Measurements from ENCODE around the gene FADS6. TPM values are rescaled to one million over a fixed set of nuclear protein-coding genes. Genes with fewer than 3 reads are reported as not detected.

Gene FADS6
- total and polyA plus RNA-seq, 5 donors, result 0.05 TPM; not detected in 4

- H3K27me3 ChIP-seq (ENCODE audit: control insufficient read depth, insufficient read depth), result no peaks in the 10 kb centered on the region
Observed at GRCh38 chr17:74928786-74929185, 35.4 kb upstream of the FADS6 start.

GRCh38 chr17:74925242-74925641 is 31.8 kb upstream of the FADS6 start:
- no peak overlapping the region for H3K4me3 ChIP-seq (ENCODE audit: low read length)
- ATAC-seq (no peak), DNase-seq (no peak)
- intact Hi-C loops (cut with DNase I), result no loop called here
- H3K27me3 ChIP-seq (ENCODE audit: control insufficient read depth, insufficient read depth), result no peaks in the 10 kb centered on the region
- WGBS, result 72% methylated on average over 3 of the region's 3 CpGs
- no peaks in the 10 kb centered on the region for H3K9me3 ChIP-seq (ENCODE audit: control insufficient read depth, low read length)
- H3K4me1 ChIP-seq (ENCODE audit: control insufficient read depth, insufficient read depth, low read length), result no peaks in the 10 kb centered on the region
- no peak overlapping the region for H3K27ac ChIP-seq (ENCODE audit: low read length)

More at GRCh38 chr17:74928786-74929185, 35.4 kb upstream of the FADS6 start:
- intact Hi-C loops (cut with DNase I), result no loop called here
- 71% methylated on average over 6 of the region's 6 CpGs for WGBS
- no peak for DNase-seq
- H3K9me3 ChIP-seq (ENCODE audit: control insufficient read depth, low read length), result no peaks in the 10 kb centered on the region
- ATAC-seq, result no peak
- no peak overlapping the region for H3K27ac ChIP-seq (ENCODE audit: low read length)
- no peak overlapping the region for H3K4me3 ChIP-seq (ENCODE audit: low read length)
- no peaks in the 10 kb centered on the region for H3K4me1 ChIP-seq (ENCODE audit: control insufficient read depth, insufficient read depth, low read length)

GRCh38 chr17:74924250-74924948 is 31.0 kb upstream of the FADS6 start, which contains the start of gene OTOP2:
TSS of gene OTOP2 (plus strand) at chr17:74924273. CDS start at chr17:74924633, 360 bp downstream.
- intact Hi-C loops (cut with DNase I), result no loop called here
- no peaks in the 10 kb centered on the region for H3K9me3 ChIP-seq (ENCODE audit: control insufficient read depth, low read length)
- peak within 1 kb of the TSS; percentile 8 for H3K4me3 ChIP-seq (ENCODE audit: low read length)
- no peaks in the 10 kb centered on the region for H3K4me1 ChIP-seq (ENCODE audit: control insufficient read depth, insufficient read depth, low read length)
- no peak for ATAC-seq
- H3K27ac ChIP-seq (ENCODE audit: low read length), result no peak within 1 kb of the TSS
- DNase-seq, result peak in 2 of 3 donors; percentile 56 to 74
- WGBS, result 3% methylated on average over 54 of the region's 54 CpGs
- H3K27me3 ChIP-seq (ENCODE audit: control insufficient read depth, insufficient read depth), result no peaks in the 10 kb centered on the region

GRCh38 chr17:74923538-74924249 is 30.3 kb upstream of the FADS6 start:
- H3K9me3 ChIP-seq (ENCODE audit: control insufficient read depth, low read length), result no peaks in the 10 kb centered on the region
- peak overlapping the region; percentile 8 for H3K4me3 ChIP-seq (ENCODE audit: low read length)
- intact Hi-C loops (cut with DNase I), result no loop called here
- ATAC-seq (peak; percentile 42 to 72), DNase-seq (peak; percentile 76 to 88 (median 86))
- WGBS, result 4% methylated on average over 59 of the region's 59 CpGs
- H3K4me1 ChIP-seq (ENCODE audit: control insufficient read depth, insufficient read depth, low read length), result no peaks in the 10 kb centered on the region
- H3K27ac ChIP-seq (ENCODE audit: low read length), result no peak overlapping the region
- H3K27me3 ChIP-seq (ENCODE audit: control insufficient read depth, insufficient read depth), result no peaks in the 10 kb centered on the region

GRCh38 chr17:74922694-74923537 is 29.5 kb upstream of the FADS6 start, which contains the start of gene USH1G:
TSS of gene USH1G (minus strand) at chr17:74923255. CDS start at chr17:74923073, 182 bp downstream.
- H3K27me3 ChIP-seq (ENCODE audit: control insufficient read depth, insufficient read depth), result no peaks in the 10 kb centered on the region
- intact Hi-C loops (cut with DNase I), result no loop called here

GRCh38 chr17:74922172-74922571 is 28.7 kb upstream of the FADS6 start:
- H3K27me3 ChIP-seq (ENCODE audit: control insufficient read depth, insufficient read depth), result no peaks in the 10 kb centered on the region
- H3K4me3 ChIP-seq (ENCODE audit: low read length), result no peak overlapping the region
- no peak for DNase-seq
- H3K4me1 ChIP-seq (ENCODE audit: control insufficient read depth, insufficient read depth, low read length), result no peaks in the 10 kb centered on the region
- no peaks in the 10 kb centered on the region for H3K9me3 ChIP-seq (ENCODE audit: control insufficient read depth, low read length)
- no peak overlapping the region for H3K27ac ChIP-seq (ENCODE audit: low read length)
- no peak for ATAC-seq
- intact Hi-C loops (cut with DNase I), result no loop called here
- WGBS, result 46% methylated on average over 6 of the region's 6 CpGs

More at GRCh38 chr17:74922694-74923537, 29.5 kb upstream of the FADS6 start, which contains the start of gene USH1G:
- Histone ChIP-seq H3K4me3 (ENCODE audit: low read length) (peak within 1 kb of the TSS; percentile 8), H3K27ac (ENCODE audit: low read length) (no peak within 1 kb of the TSS), H3K4me1 (ENCODE audit: control insufficient read depth, insufficient read depth, low read length) (no peaks in the 10 kb centered on the region), H3K9me3 (ENCODE audit: control insufficient read depth, low read length) (no peaks in the 10 kb centered on the region)
- peak in 1 of 3 donors; percentile 65 for DNase-seq
- peak; percentile 4 to 26 for ATAC-seq
- 5% methylated on average over 57 of the region's 57 CpGs for WGBS

GRCh38 chr17:74921769-74922168 is 28.3 kb upstream of the FADS6 start:
- no peak for ATAC-seq
- H3K27me3 ChIP-seq (ENCODE audit: control insufficient read depth, insufficient read depth), result no peaks in the 10 kb centered on the region
- no peak overlapping the region for H3K4me3 ChIP-seq (ENCODE audit: low read length)
- WGBS, result 97% methylated on average over 2 of the region's 2 CpGs
- no peak overlapping the region for H3K27ac ChIP-seq (ENCODE audit: low read length)
- no peaks in the 10 kb centered on the region for H3K9me3 ChIP-seq (ENCODE audit: control insufficient read depth, low read length)
- no peaks in the 10 kb centered on the region for H3K4me1 ChIP-seq (ENCODE audit: control insufficient read depth, insufficient read depth, low read length)
- intact Hi-C loops (cut with DNase I), result no loop called here
- no peak for DNase-seq

GRCh38 chr17:74921026-74921681 is 27.7 kb upstream of the FADS6 start:
- no peak overlapping the region for H3K4me3 ChIP-seq (ENCODE audit: low read length)
- ATAC-seq, result peak; percentile 47 to 59
- intact Hi-C loops (cut with DNase I), result no loop called here
- H3K9me3 ChIP-seq (ENCODE audit: control insufficient read depth, low read length), result no peaks in the 10 kb centered on the region
- no peak overlapping the region for H3K27ac ChIP-seq (ENCODE audit: low read length)
- H3K27me3 ChIP-seq (ENCODE audit: control insufficient read depth, insufficient read depth), result no peaks in the 10 kb centered on the region
- DNase-seq, result peak in 2 of 3 donors; percentile 74 to 84
- no peaks in the 10 kb centered on the region for H3K4me1 ChIP-seq (ENCODE audit: control insufficient read depth, insufficient read depth, low read length)
- 33% methylated on average over 19 of the region's 19 CpGs for WGBS

- ATAC-seq (no peak), DNase-seq (no peak)
- WGBS, result 41% methylated on average over 6 of the region's 6 CpGs
- Histone ChIP-seq H3K9me3 (ENCODE audit: control insufficient read depth, low read length) (no peaks in the 10 kb centered on the region), H3K4me3 (ENCODE audit: low read length) (no peak overlapping the region), H3K4me1 (ENCODE audit: control insufficient read depth, insufficient read depth, low read length) (no peaks in the 10 kb centered on the region), H3K27me3 (ENCODE audit: control insufficient read depth, insufficient read depth) (no peaks in the 10 kb centered on the region), H3K27ac (ENCODE audit: low read length) (no peak overlapping the region)
- intact Hi-C loops (cut with DNase I), result no loop called here
Observed at GRCh38 chr17:74920642-74921025, 27.2 kb upstream of the FADS6 start.

- 80% methylated on average over 27 of the region's 27 CpGs for WGBS
- Histone ChIP-seq H3K9me3 (ENCODE audit: control insufficient read depth, low read length) (no peaks in the 10 kb centered on the region), H3K27me3 (ENCODE audit: control insufficient read depth, insufficient read depth) (no peaks in the 10 kb centered on the region), H3K27ac (ENCODE audit: low read length) (no peak overlapping the region), H3K4me3 (ENCODE audit: low read length) (no peak overlapping the region), H3K4me1 (ENCODE audit: control insufficient read depth, insufficient read depth, low read length) (no peaks in the 10 kb centered on the region)
- intact Hi-C loops (cut with DNase I), result no loop called here
- DNase-seq (no peak), ATAC-seq (no peak)
Observed at GRCh38 chr17:74920306-74920620, 26.8 kb upstream of the FADS6 start.
